B cell (primary cell): Measurements from ENCODE around the gene TMEM220. TPM values are rescaled to one million over a fixed set of nuclear protein-coding genes. Genes with fewer than 3 reads are reported as not detected.

Experiments used
- ATAC-seq: fragments of 200-7000 bp; cut with Tn5 transposase; one replicate; pipeline ENCODE4 v1.10.0; 2021; ENCODE audit warnings: low read depth, mild to moderate bottlenecking, moderate number of reproducible peaks, moderate library complexity
- CTCF ChIA-PET: fragments of 350-600 bp; sonication (Branson Sonifier 250); formaldehyde crosslinking; loops from one replicate; lab custom pipeline; 2021; ENCODE audit warnings: antibody characterized with exemption, inconsistent platforms; lab: Charles Lee
- POLR2A ChIA-PET: fragments of 350-600 bp; sonication (Branson Sonifier 250); formaldehyde crosslinking; loops from one replicate; lab custom pipeline; 2021; ENCODE audit warnings: antibody characterized with exemption; lab: Charles Lee
- DNase-seq: peaks from one replicate; pipeline ENCODE4 v3.0.0; 2013
- H2AFZ ChIP-seq: 2 replicates; pipeline ENCODE4 v1.6.1; 2012; ENCODE audit warnings: mild to moderate bottlenecking, low read depth, low read length; ENCODE audit not compliant: insufficient read depth, poor library complexity, severe bottlenecking
- H3K27ac ChIP-seq, 2 donors: 1 replicate in 1 of 2; 2 replicates in 1 of 2; pipeline ENCODE4 v1.5.1; 2012 to 2013; ENCODE audit warnings: low read length in 2 of 2, mild to moderate bottlenecking in 2 of 2, moderate library complexity in 1 of 2
- H3K27me3 ChIP-seq, 4 experiments: fragments of 200-600 bp in 1 of 4; sonication (generic) in 1 of 4; replicated peaks in 1 of 4; 1 replicate in 2 of 4; 2 replicates in 2 of 4; pipeline versions ENCODE4 v1.6.1 to v1.7.0; 2013 to 2016; ENCODE audit warnings: low read length in 3 of 4, mild to moderate bottlenecking in 2 of 4, mixed read lengths in 1 of 4, moderate library complexity in 1 of 4; ENCODE audit not compliant: insufficient read depth in 4 of 4, control insufficient read depth in 3 of 4; ENCODE audit errors: control extremely low read depth in 1 of 4
- H3K36me3 ChIP-seq, 2 experiments: replicated peaks in 1 of 2; 1 replicate in 1 of 2; 2 replicates in 1 of 2; pipeline versions ENCODE4 v1.6.1 to v1.7.1; 2013; ENCODE audit warnings: low read length in 1 of 2; ENCODE audit not compliant: insufficient read depth in 2 of 2, control insufficient read depth in 1 of 2; ENCODE audit errors: control extremely low read depth in 1 of 2, extremely low read depth in 1 of 2
- H3K4me1 ChIP-seq, 2 donors: fragments of 200-600 bp in 1 of 2; sonication (generic) in 1 of 2; 1 replicate in 1 of 2; 2 replicates in 1 of 2; pipeline versions ENCODE4 v1.5.1 to v1.6.1; 2013 to 2017; ENCODE audit warnings: low read length in 2 of 2; ENCODE audit not compliant: control insufficient read depth in 2 of 2, insufficient read depth in 2 of 2
- H3K4me2 ChIP-seq: replicated peaks from 2 replicates; pipeline ENCODE3; 2012; ENCODE audit warnings: mild to moderate bottlenecking, low read depth, low read length; ENCODE audit not compliant: poor library complexity, severe bottlenecking
- H3K4me3 ChIP-seq, 5 experiments: fragments of 200-600 bp in 1 of 5; sonication (generic) in 1 of 5; 1 replicate in 3 of 5; 2 replicates in 2 of 5; pipeline versions ENCODE4 v1.5.1 to v1.7.0; 2011 to 2016; ENCODE audit warnings: low read length in 4 of 5, mild to moderate bottlenecking in 4 of 5, low read depth in 2 of 5, control low read depth in 1 of 5, moderate library complexity in 1 of 5; ENCODE audit not compliant: insufficient read depth in 1 of 5; ENCODE audit errors: control extremely low read depth in 1 of 5, extremely low read depth in 1 of 5
- H3K79me2 ChIP-seq: fragments of 200-600 bp; sonication (generic); one replicate; pipeline ENCODE4 v1.6.0; 2016; ENCODE audit warnings: low read length; ENCODE audit not compliant: control insufficient read depth, insufficient read depth
- H3K9ac ChIP-seq: fragments of 200-600 bp; sonication (generic); 2 replicates; pipeline ENCODE4 v1.6.1; 2017; ENCODE audit warnings: mild to moderate bottlenecking, low read length, moderate library complexity
- H3K9me3 ChIP-seq, 3 donors: one replicate each; pipeline versions ENCODE4 v1.6.1 to v1.7.1; 2013; ENCODE audit warnings: low read length in 2 of 3; ENCODE audit not compliant: control insufficient read depth in 2 of 3, insufficient read depth in 1 of 3; ENCODE audit errors: control extremely low read depth in 1 of 3
- H4K20me1 ChIP-seq: 2 replicates; pipeline ENCODE4 v1.6.0; 2012; ENCODE audit warnings: mild to moderate bottlenecking, low read length; ENCODE audit not compliant: insufficient read depth, control insufficient read depth, poor library complexity, severe bottlenecking
- H3K27ac Mint-ChIP-seq: one replicate; pipeline ENCODE4 v1.8.0; 2021; ENCODE audit warnings: mixed read lengths
- H3K27me3 Mint-ChIP-seq: one replicate; pipeline ENCODE4 v1.8.0; 2021; ENCODE audit warnings: mixed read lengths
- H3K4me1 Mint-ChIP-seq: one replicate; pipeline ENCODE4 v1.8.0; 2021; ENCODE audit warnings: mixed read lengths
- H3K4me3 Mint-ChIP-seq: one replicate; pipeline ENCODE4 v1.8.0; 2021; ENCODE audit warnings: mixed read lengths
- H3K9me3 Mint-ChIP-seq: one replicate; pipeline ENCODE4 v1.8.0; 2022; ENCODE audit warnings: mixed read lengths; ENCODE audit not compliant: insufficient read depth
- CTCF ChIP-seq: fragments of 200-600 bp; IDR thresholded peaks from one replicate; pipeline ENCODE4 v1.8.0; 2022; ENCODE audit warnings: antibody characterized with exemption, mild to moderate bottlenecking
- EZH2 ChIP-seq: IDR thresholded peaks from 2 replicates; pipeline ENCODE4 v1.6.1; 2012; ENCODE audit warnings: borderline replicate concordance, low read depth, mild to moderate bottlenecking, moderate library complexity, low read length; ENCODE audit not compliant: insufficient read depth, poor library complexity, severe bottlenecking
- WGBS: methylation state at CpG from one replicate; pipeline ENCODE4 v1.1.5; 2013; ENCODE audit warnings: missing lambda C conversion rate; ENCODE audit not compliant: insufficient coverage; 5-methylcytosine and 5-hydroxymethylcytosine counted together
- intact Hi-C: fragments of 100-400 bp; cut with micrococcal nuclease; formaldehyde crosslinking; loops from one replicate; pipeline ENCODE4 v1.10.0; 2022
- polyA plus RNA-seq: library from polyadenylated mRNA; depleted of rRNA; stranded (reverse); fragments of >200 nt; gene quantifications from 2 replicates; pipeline ENCODE4 v1.2.3, GENCODE V29; 2012
- total RNA-seq, 2 donors: library from RNA; stranded (reverse); fragments of 120-200 nt in 1 of 2; gene quantifications; 1 replicate in 1 of 2; 2 replicates in 1 of 2; pipeline versions ENCODE4 v1.2.3 to v1.2.4, GENCODE V29; 2013 to 2022

Gene TMEM220
- total and polyA plus RNA-seq, 2 donors (not counting 1 experiment from before 2014, with no cell fraction given), result 2.9 to 7.4 TPM

GRCh38 chr17:10673312-10673711, 56.5 kb downstream of the TMEM220 start:
- Histone ChIP-seq H3K9me3 (no peaks in the 10 kb centered on the region), H3K9ac (no peak overlapping the region), H3K27me3 (no peaks in the 10 kb centered on the region), H3K27ac (no peak overlapping the region), H3K4me2 (no peak overlapping the region), H4K20me1 (no peaks in the 10 kb centered on the region), H3K79me2 (no peaks in the 10 kb centered on the region), H3K4me3 (no peak overlapping the region), H2AFZ (no peak overlapping the region), H3K36me3 (peaks cover 3 to 20% of the 10 kb centered on the region in 2 experiments), H3K4me1 (no peaks in the 10 kb centered on the region)
- ChIA-PET CTCF (interaction anchor here (1.2 to 1.8 kb wide), 2 partner anchors 27 to 171 kb away, joined by 4 to 6 read pairs; no protein-coding TSS in a partner anchor), POLR2A (no interaction called here)
- ATAC-seq, result no peak
- TF ChIP-seq CTCF (no peak), EZH2 (no peak)
- Mint-ChIP-seq H3K27me3 (no peaks in the 10 kb centered on the region), H3K9me3 (no peaks in the 10 kb centered on the region), H3K4me3 (no peak overlapping the region), H3K4me1 (no peaks in the 10 kb centered on the region), H3K27ac (no peak overlapping the region)
- intact Hi-C loops, result no loop called here
- DNase-seq, result no peak
- 100% methylated on average over 12 of the region's 12 CpGs for WGBS

- ATAC-seq (no peak), DNase-seq (no peak)
- Histone ChIP-seq H2AFZ (no peak overlapping the region), H3K79me2 (no peaks in the 10 kb centered on the region), H3K9me3 (no peaks in the 10 kb centered on the region), H3K27ac (no peak overlapping the region), H3K4me1 (no peaks in the 10 kb centered on the region), H3K36me3 (no peaks in the 10 kb centered on the region), H3K9ac (no peak overlapping the region), H3K4me3 (no peak overlapping the region), H3K4me2 (no peak overlapping the region), H3K27me3 (no peaks in the 10 kb centered on the region), H4K20me1 (no peaks in the 10 kb centered on the region)
- TF ChIP-seq EZH2 (no peak), CTCF (no peak)
- Mint-ChIP-seq H3K27ac (no peak overlapping the region), H3K4me1 (no peaks in the 10 kb centered on the region), H3K27me3 (no peaks in the 10 kb centered on the region), H3K9me3 (no peaks in the 10 kb centered on the region), H3K4me3 (no peak overlapping the region)
- intact Hi-C loops, result no loop called here
- ChIA-PET CTCF (no interaction called here), POLR2A (no interaction called here)
- WGBS, result 100% methylated on average over 1 of the region's 1 CpG
Observed at GRCh38 chr17:10668775-10669174, 61.0 kb downstream of the TMEM220 start.
